ENCODE measurements around the gene TYSND1.

The TYSND1 gene, protein sequence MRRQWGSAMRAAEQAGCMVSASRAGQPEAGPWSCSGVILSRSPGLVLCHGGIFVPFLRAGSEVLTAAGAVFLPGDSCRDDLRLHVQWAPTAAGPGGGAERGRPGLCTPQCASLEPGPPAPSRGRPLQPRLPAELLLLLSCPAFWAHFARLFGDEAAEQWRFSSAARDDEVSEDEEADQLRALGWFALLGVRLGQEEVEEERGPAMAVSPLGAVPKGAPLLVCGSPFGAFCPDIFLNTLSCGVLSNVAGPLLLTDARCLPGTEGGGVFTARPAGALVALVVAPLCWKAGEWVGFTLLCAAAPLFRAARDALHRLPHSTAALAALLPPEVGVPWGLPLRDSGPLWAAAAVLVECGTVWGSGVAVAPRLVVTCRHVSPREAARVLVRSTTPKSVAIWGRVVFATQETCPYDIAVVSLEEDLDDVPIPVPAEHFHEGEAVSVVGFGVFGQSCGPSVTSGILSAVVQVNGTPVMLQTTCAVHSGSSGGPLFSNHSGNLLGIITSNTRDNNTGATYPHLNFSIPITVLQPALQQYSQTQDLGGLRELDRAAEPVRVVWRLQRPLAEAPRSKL

DNA sequence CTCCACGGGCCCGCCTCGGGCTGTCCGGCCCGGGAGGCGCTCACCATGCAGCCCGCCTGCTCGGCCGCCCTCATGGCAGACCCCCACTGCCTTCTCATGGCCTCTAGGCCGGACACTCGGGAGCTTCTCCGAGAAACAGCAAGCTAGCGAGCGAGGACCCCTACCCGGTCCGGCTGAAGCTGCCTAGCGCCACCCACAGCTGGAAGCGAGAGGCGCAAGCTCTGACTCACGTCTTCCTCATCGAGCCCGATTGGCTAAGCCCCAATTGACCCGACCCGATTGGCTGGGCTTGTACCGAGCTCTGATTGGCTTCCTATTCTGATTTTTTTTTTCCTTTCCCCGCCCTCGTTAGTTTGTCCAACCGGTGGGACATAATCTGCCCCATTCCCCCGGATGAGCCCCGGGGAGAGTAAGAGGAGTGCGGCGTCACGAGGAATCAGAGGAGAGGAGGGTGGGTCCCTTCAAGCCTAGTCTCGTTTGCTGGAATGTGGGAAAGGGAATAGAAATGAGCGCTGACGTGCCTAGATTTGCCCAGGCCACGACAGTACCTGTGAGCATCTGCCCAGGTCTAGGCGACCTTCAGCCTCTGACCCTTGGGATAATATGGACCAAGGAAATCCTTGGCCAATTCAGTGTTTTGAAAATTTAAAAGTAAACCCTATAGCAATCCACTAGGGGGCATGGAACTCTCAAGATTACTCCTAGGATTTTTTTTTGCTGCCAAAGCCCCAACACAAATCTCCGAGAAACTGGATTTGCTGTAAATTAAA, at the start of gene TYSND1:
Gene TYSND1 (minus strand): TSS at position 212 of the 770 bp plus-strand sequence. CDS start 114 bp downstream, at position 98.
- Histone ChIP-seq H3F3A (ENCODE audit: control insufficient read depth, insufficient read depth) (peaks cover 18% of the 10 kb centered on the region), H3K4me1 (ENCODE audit: control insufficient read depth, low read length) (peaks cover 32% of the 10 kb centered on the region), H3K4me3 (ENCODE audit: low read length) (peak within 1 kb of the TSS; percentile 80), H3K4me2 (ENCODE audit: low read length) (peak within 1 kb of the TSS; percentile 70), H3K27ac (ENCODE audit: low read depth, low read length) (peak within 1 kb of the TSS; percentile 82), H3K9me2 (replicated peaks; ENCODE audit: control insufficient read depth, low read length) (no peaks in the 10 kb centered on the region), H3K9me3 (ENCODE audit: control insufficient read depth, insufficient read depth, low read length) (no peaks in the 10 kb centered on the region), H3K79me2 (ENCODE audit: control insufficient read depth, low read length) (peaks cover 65% of the 10 kb centered on the region), H3K36me3 (ENCODE audit: control insufficient read depth, low read length) (peaks cover 65% of the 10 kb centered on the region), H3K27me3 (ENCODE audit: control insufficient read depth, low read length) (no peaks in the 10 kb centered on the region), H4K20me1 (ENCODE audit: control insufficient read depth, insufficient read depth, low read depth, low read length) (0 out of 2 replicates have a peak, but pooled peaks cover 6% of the 10 kb centered on the region)
- TF ChIP-seq, protein P1, sequence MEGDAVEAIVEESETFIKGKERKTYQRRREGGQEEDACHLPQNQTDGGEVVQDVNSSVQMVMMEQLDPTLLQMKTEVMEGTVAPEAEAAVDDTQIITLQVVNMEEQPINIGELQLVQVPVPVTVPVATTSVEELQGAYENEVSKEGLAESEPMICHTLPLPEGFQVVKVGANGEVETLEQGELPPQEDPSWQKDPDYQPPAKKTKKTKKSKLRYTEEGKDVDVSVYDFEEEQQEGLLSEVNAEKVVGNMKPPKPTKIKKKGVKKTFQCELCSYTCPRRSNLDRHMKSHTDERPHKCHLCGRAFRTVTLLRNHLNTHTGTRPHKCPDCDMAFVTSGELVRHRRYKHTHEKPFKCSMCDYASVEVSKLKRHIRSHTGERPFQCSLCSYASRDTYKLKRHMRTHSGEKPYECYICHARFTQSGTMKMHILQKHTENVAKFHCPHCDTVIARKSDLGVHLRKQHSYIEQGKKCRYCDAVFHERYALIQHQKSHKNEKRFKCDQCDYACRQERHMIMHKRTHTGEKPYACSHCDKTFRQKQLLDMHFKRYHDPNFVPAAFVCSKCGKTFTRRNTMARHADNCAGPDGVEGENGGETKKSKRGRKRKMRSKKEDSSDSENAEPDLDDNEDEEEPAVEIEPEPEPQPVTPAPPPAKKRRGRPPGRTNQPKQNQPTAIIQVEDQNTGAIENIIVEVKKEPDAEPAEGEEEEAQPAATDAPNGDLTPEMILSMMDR (IDR thresholded peaks at IDR 0.05; ENCODE audit: low read depth, low read length, poor library complexity, severe bottlenecking) = peak; percentile 75
- no peak for TF ChIP-seq EZH2phosphoT487 (IDR thresholded peaks at IDR 0.05; ENCODE audit: borderline replicate concordance, low read length)

DNA sequence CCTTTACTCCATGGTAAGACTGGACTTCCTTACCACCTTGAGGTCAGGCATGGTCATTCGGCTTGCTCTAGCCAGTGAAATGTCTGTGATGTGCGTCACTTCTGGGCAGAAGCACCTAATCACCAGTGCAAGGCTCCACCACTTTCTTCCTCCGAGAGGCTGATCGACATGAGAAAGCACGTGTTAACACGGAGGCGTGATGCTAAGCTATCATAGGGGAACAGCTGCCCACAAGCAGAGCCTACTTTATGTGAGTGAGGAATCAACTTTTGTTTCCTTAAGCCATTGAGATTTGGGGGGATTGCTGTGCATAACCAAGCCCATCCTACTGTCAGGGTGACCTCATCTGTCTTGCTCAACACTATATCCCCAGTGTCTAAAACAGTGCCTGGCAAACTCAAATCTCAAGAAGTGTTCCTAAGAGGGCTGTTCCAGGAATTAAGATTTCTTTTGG, 46.9 kb upstream of the TYSND1 start:
- peaks cover 11% of the 10 kb centered on the region for H3K4me1 ChIP-seq (ENCODE audit: control insufficient read depth, low read length)
- no peak for TF ChIP-seq EZH2phosphoT487 (IDR thresholded peaks at IDR 0.05; ENCODE audit: borderline replicate concordance, low read length)
- TF ChIP-seq, protein P1 (IDR thresholded peaks at IDR 0.05; ENCODE audit: low read depth, low read length, poor library complexity, severe bottlenecking) = no peak
- H3K27me3 ChIP-seq (ENCODE audit: control insufficient read depth, low read length) = no peaks in the 10 kb centered on the region
- H3K79me2 ChIP-seq (ENCODE audit: control insufficient read depth, low read length) = no peaks in the 10 kb centered on the region
- H3K4me2 ChIP-seq (ENCODE audit: low read length) = no peak overlapping the region
- H3K36me3 ChIP-seq (ENCODE audit: control insufficient read depth, low read length) = peaks cover 7% of the 10 kb centered on the region
- peaks cover 22% of the 10 kb centered on the region for H3F3A ChIP-seq (ENCODE audit: control insufficient read depth, insufficient read depth)
- no peaks in the 10 kb centered on the region for H3K9me2 ChIP-seq (replicated peaks; ENCODE audit: control insufficient read depth, low read length)
- no peak overlapping the region for H3K4me3 ChIP-seq (ENCODE audit: low read length)
- no peaks in the 10 kb centered on the region for H3K9me3 ChIP-seq (ENCODE audit: control insufficient read depth, insufficient read depth, low read length)
- H3K27ac ChIP-seq (ENCODE audit: low read depth, low read length) = no peak overlapping the region
- H4K20me1 ChIP-seq (ENCODE audit: control insufficient read depth, insufficient read depth, low read depth, low read length) = no peaks in the 10 kb centered on the region

DNA sequence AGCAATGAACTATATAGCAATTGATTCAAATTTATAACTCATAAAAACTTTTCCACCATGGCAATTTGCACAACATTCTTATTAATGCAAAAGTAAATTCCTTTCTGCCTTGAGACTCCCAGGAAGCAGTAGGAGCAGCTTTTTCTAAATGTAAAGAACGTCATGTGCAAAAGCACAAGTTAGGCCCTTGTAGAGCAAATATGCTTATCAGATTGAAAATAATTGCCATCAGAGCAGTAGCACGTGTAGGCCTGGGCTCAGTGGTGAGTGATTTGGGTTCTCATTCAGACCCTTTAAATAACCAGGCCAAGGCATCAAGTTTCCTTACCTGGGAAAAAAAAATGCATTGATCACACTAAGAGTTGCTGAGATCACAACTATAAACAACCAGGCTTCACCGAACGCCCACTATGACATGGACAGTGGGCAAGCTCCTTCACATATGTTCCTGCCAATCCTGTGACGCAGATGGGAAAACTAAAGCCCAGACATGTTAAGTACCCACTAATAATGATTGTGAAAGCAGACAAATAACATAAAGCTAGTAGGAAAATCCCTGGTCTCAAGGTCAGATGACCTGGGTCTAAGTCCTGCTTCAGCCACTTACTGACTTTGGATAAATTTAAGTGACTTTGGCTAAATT, 45.9 kb upstream of the TYSND1 start:
- Histone ChIP-seq H3K27me3 (ENCODE audit: control insufficient read depth, low read length) (no peaks in the 10 kb centered on the region), H3K4me2 (ENCODE audit: low read length) (no peak overlapping the region), H3K9me3 (ENCODE audit: control insufficient read depth, insufficient read depth, low read length) (no peaks in the 10 kb centered on the region), H4K20me1 (ENCODE audit: control insufficient read depth, insufficient read depth, low read depth, low read length) (no peaks in the 10 kb centered on the region), H3K79me2 (ENCODE audit: control insufficient read depth, low read length) (no peaks in the 10 kb centered on the region), H3K9me2 (replicated peaks; ENCODE audit: control insufficient read depth, low read length) (no peaks in the 10 kb centered on the region), H3K4me3 (ENCODE audit: low read length) (no peak overlapping the region), H3K27ac (ENCODE audit: low read depth, low read length) (no peak overlapping the region), H3K36me3 (ENCODE audit: control insufficient read depth, low read length) (peaks cover under 1% of the 10 kb centered on the region; the same call in 1 of the 2 replicates), H3K4me1 (ENCODE audit: control insufficient read depth, low read length) (peaks cover 11% of the 10 kb centered on the region), H3F3A (ENCODE audit: control insufficient read depth, insufficient read depth) (peaks cover 22% of the 10 kb centered on the region)
- no peak for TF ChIP-seq EZH2phosphoT487 (IDR thresholded peaks at IDR 0.05; ENCODE audit: borderline replicate concordance, low read length)
- TF ChIP-seq, protein P1 (IDR thresholded peaks at IDR 0.05; ENCODE audit: low read depth, low read length, poor library complexity, severe bottlenecking) = no peak

Measured in DOHH2 (cell line).